Caco-2 (cell line): ENCODE measurements around the gene YARS1. TPM values are rescaled to one million over a fixed set of nuclear protein-coding genes. Genes with fewer than 3 reads are reported as not detected.

ENCODE experiments used
- BruUV-seq: library from RNA; stranded (reverse); fragments of 400-500 nt; replicated peaks from 2 replicates; lab custom pipeline; 2021; lab: Mats Ljungman, UMichigan
- CTCF ChIA-PET: fragments of 300-600 bp; sonication (Branson Sonifier 250); formaldehyde crosslinking; loops from one replicate; lab custom pipeline; 2022; ENCODE audit warnings: antibody characterized with exemption; lab: Charles Lee
- POLR2A ChIA-PET: fragments of 300-600 bp; sonication (Branson Sonifier 250); formaldehyde crosslinking; loops from one replicate; lab custom pipeline; 2022; ENCODE audit warnings: antibody characterized with exemption; lab: Charles Lee
- DNase-seq, 2 experiments: peaks; one replicate each; pipeline versions ENCODE4 v3.0.0 to v3.0.0-alpha.2; 2020 to 2022
- H3K27me3 ChIP-seq: replicated peaks from 2 replicates; pipeline ENCODE4 v1.6.0; 2011; ENCODE audit warnings: low read length; ENCODE audit not compliant: control insufficient read depth, insufficient read depth
- H3K36me3 ChIP-seq: 2 replicates; pipeline ENCODE4 v1.5.1; 2011; ENCODE audit warnings: low read length; ENCODE audit not compliant: control insufficient read depth, insufficient read depth
- H3K4me1 ChIP-seq: fragments of 250-450 bp; sonication (Bioruptor Pico); 2 replicates; pipeline ENCODE4 v1.5.1; 2020; ENCODE audit warnings: mild to moderate bottlenecking
- H3K4me3 ChIP-seq: 2 replicates; pipeline ENCODE4 v1.5.1; 2011; ENCODE audit warnings: low read depth, mild to moderate bottlenecking, control low read depth, low read length
- H3K9me3 ChIP-seq: fragments of 250-450 bp; sonication (Bioruptor Pico); 2 replicates; pipeline ENCODE4 v1.5.1; 2020; ENCODE audit warnings: mild to moderate bottlenecking, moderate library complexity
- H3K27ac Mint-ChIP-seq: one replicate; pipeline ENCODE4 v1.8.0; 2022; ENCODE audit warnings: mixed read lengths; ENCODE audit not compliant: unreplicated experiment
- H3K27me3 Mint-ChIP-seq: one replicate; pipeline ENCODE4 v1.8.0; 2022; ENCODE audit warnings: mixed read lengths; ENCODE audit not compliant: insufficient read depth, unreplicated experiment
- H3K36me3 Mint-ChIP-seq: one replicate; pipeline ENCODE4 v1.8.0; 2022; ENCODE audit warnings: mild to moderate bottlenecking, mixed read lengths; ENCODE audit not compliant: insufficient read depth, unreplicated experiment
- H3K4me1 Mint-ChIP-seq: one replicate; pipeline ENCODE4 v1.8.0; 2022; ENCODE audit warnings: low read depth, mixed read lengths; ENCODE audit not compliant: unreplicated experiment
- H3K4me3 Mint-ChIP-seq: one replicate; pipeline ENCODE4 v1.8.0; 2022; ENCODE audit warnings: mild to moderate bottlenecking, moderate library complexity, mixed read lengths; ENCODE audit not compliant: unreplicated experiment
- H3K9me3 Mint-ChIP-seq: one replicate; pipeline ENCODE4 v1.8.0; 2022; ENCODE audit warnings: mixed read lengths; ENCODE audit not compliant: unreplicated experiment
- intact Hi-C: fragments of 100-400 bp; cut with micrococcal nuclease; formaldehyde crosslinking; loops from one replicate; pipeline ENCODE4 v1.10.0; 2022; ENCODE audit not compliant: unreplicated experiment
- total RNA-seq: library from RNA; stranded (reverse); gene quantifications from 2 replicates; pipeline ENCODE4 v1.2.3, GENCODE V29; 2022
- TF ChIP-seq, protein P1 (sequence below), 2 experiments: fragments of 200-600 bp in 1 of 2; IDR thresholded peaks; 1 replicate in 1 of 2; 2 replicates in 1 of 2; pipeline versions ENCODE4 v1.5.1 to v1.8.0; 2011 to 2022; ENCODE audit warnings: antibody characterized with exemption in 1 of 2, control low read depth in 1 of 2, inconsistent platforms in 1 of 2, low read depth in 1 of 2, low read length in 1 of 2, mild to moderate bottlenecking in 1 of 2, moderate library complexity in 1 of 2; ENCODE audit not compliant: insufficient read depth in 1 of 2, severe bottlenecking in 1 of 2, unreplicated experiment in 1 of 2

YARS1 gene
- total RNA-seq, 1 experiment from 2014 or later: 184 TPM

DNA sequence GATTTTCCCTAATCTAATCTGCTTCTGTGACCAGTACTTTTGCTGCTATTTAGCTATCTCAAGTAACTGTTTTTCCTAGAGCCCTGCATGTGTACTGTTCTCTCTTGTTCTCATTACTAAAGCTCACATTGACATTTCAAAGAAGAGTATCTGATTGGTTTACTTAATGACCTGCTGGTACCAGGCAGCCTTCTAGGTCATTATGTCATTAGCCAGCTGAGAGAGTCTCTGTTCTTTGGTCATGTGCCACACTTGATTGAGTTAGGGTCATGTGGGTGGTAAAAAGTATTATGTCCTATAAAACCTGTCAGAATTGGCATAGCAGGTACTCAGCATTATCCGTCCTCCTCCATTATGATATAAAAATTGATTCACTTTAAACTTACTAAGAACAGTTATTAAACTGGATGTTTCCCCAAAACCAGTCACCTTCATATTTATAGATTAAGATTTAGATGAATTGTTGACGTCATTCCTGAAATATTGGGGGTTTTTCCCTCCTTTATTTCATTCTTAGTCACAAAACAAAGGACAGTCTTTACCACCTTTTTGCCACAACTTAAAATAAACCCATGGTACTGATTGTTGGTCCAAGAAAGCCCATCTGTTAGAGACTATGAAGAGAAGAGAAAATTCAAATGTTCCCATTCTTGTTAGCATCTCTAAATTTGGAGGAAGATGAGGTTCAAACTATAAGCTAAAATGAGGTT lies 31.4 kb upstream of the YARS1 start:
- Mint-ChIP-seq H3K27ac (no peak overlapping the region), H3K9me3 (no peaks in the 10 kb centered on the region), H3K4me1 (no peaks in the 10 kb centered on the region), H3K27me3 (no peaks in the 10 kb centered on the region), H3K4me3 (no peak overlapping the region), H3K36me3 (no peaks in the 10 kb centered on the region)
- BruUV-seq: no TSS peak
- CTCF ChIA-PET: no interaction called here
- no peak overlapping the region for H3K4me3 ChIP-seq
- no peaks in the 10 kb centered on the region for H3K27me3 ChIP-seq
- DNase-seq: no peak
- no peaks in the 10 kb centered on the region for H3K36me3 ChIP-seq
- no peaks in the 10 kb centered on the region for H3K4me1 ChIP-seq
- TF ChIP-seq, protein P1, sequence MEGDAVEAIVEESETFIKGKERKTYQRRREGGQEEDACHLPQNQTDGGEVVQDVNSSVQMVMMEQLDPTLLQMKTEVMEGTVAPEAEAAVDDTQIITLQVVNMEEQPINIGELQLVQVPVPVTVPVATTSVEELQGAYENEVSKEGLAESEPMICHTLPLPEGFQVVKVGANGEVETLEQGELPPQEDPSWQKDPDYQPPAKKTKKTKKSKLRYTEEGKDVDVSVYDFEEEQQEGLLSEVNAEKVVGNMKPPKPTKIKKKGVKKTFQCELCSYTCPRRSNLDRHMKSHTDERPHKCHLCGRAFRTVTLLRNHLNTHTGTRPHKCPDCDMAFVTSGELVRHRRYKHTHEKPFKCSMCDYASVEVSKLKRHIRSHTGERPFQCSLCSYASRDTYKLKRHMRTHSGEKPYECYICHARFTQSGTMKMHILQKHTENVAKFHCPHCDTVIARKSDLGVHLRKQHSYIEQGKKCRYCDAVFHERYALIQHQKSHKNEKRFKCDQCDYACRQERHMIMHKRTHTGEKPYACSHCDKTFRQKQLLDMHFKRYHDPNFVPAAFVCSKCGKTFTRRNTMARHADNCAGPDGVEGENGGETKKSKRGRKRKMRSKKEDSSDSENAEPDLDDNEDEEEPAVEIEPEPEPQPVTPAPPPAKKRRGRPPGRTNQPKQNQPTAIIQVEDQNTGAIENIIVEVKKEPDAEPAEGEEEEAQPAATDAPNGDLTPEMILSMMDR (IDR thresholded peaks at IDR 0.05; ENCODE audit: insufficient read depth in 1 of 2, low read depth in 1 of 2, low read length in 1 of 2, severe bottlenecking in 1 of 2, unreplicated experiment in 1 of 2): no peak
- intact Hi-C loops: no loop called here
- H3K9me3 ChIP-seq: no peaks in the 10 kb centered on the region
- POLR2A ChIA-PET: no interaction called here

GRCh38 chr1:32831878-32832277 lies 14.7 kb upstream of the YARS1 start:
- H3K4me3 Mint-ChIP-seq: no peak overlapping the region
- H3K9me3 Mint-ChIP-seq: no peaks in the 10 kb centered on the region
- Histone ChIP-seq H3K36me3 (no peaks in the 10 kb centered on the region), H3K4me1 (no peaks in the 10 kb centered on the region), H3K9me3 (no peaks in the 10 kb centered on the region), H3K4me3 (no peak overlapping the region), H3K27me3 (no peaks in the 10 kb centered on the region)
- intact Hi-C loops: no loop called here
- no peak overlapping the region for H3K27ac Mint-ChIP-seq
- no peaks in the 10 kb centered on the region for H3K4me1 Mint-ChIP-seq
- no peaks in the 10 kb centered on the region for H3K27me3 Mint-ChIP-seq
- DNase-seq: no peak
- no TSS peak for BruUV-seq
- ChIA-PET CTCF (no interaction called here), POLR2A (no interaction called here)
- peaks cover 58% of the 10 kb centered on the region for H3K36me3 Mint-ChIP-seq
- TF ChIP-seq, protein P1 (IDR thresholded peaks at IDR 0.05; ENCODE audit: insufficient read depth in 1 of 2, low read depth in 1 of 2, low read length in 1 of 2, severe bottlenecking in 1 of 2, unreplicated experiment in 1 of 2): no peak

DNA sequence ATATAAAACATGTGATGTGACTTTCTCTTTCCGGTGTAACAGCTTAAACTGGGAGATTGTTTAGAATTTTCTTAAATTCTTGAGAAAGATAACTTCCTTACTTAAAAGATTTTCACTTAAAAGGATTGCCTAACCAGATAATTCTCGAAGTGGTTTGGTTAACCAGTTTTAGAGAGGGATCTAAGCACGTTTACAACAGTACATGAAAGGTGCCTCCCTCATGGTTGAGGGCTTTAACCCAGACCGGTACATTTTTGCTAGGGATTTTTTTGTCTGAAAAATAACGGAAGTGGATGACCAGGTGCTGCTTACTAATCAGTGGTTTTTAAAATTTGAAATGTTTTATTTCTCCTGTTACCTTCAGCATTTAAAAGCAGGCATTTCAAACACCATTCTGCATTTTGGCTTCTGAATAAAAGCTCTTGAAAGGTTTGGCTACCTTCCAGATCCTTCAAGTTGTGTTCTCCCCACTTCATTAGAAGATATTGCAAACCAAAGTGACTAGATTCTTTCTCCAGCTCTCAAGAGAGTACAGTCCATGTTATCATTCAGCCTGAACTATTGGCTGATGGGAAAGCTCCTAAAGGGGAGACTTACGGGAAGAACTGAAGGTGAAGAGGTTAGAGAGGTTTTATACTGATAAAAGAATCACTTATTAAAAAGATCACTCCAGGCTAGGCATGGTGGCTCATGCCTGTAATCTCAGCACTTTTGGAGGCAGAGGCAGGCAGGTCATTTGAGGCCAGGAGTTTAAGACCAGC lies 13.1 kb upstream of the YARS1 start:
- H3K4me1 ChIP-seq: no peaks in the 10 kb centered on the region
- Mint-ChIP-seq H3K36me3 (peaks cover 54% of the 10 kb centered on the region), H3K9me3 (no peaks in the 10 kb centered on the region), H3K4me1 (no peaks in the 10 kb centered on the region), H3K27me3 (no peaks in the 10 kb centered on the region), H3K4me3 (no peak overlapping the region), H3K27ac (no peak overlapping the region)
- H3K9me3 ChIP-seq: no peaks in the 10 kb centered on the region
- DNase-seq: no peak
- BruUV-seq: no TSS peak
- H3K36me3 ChIP-seq: no peaks in the 10 kb centered on the region
- intact Hi-C loops: no loop called here
- no peaks in the 10 kb centered on the region for H3K27me3 ChIP-seq
- ChIA-PET CTCF (no interaction called here), POLR2A (no interaction called here)
- H3K4me3 ChIP-seq: no peak overlapping the region
- TF ChIP-seq, protein P1 (IDR thresholded peaks at IDR 0.05; ENCODE audit: insufficient read depth in 1 of 2, low read depth in 1 of 2, low read length in 1 of 2, severe bottlenecking in 1 of 2, unreplicated experiment in 1 of 2): no peak
